HCT116 (cell line): ENCODE data around the gene ATP6V1G1. TPM values are rescaled to one million over a fixed set of nuclear protein-coding genes. Genes with fewer than 3 reads are reported as not detected.

Experiments used
- ATAC-seq: fragments of 200-7000 bp; cut with Tn5 transposase; 2 replicates; pipeline ENCODE4 v1.9.1; 2020; ENCODE audit warnings: mild to moderate bottlenecking, moderate library complexity
- BruUV-seq: library from RNA; stranded (reverse); fragments of 400-500 nt; replicated peaks from 2 replicates; lab custom pipeline; 2021; lab: Mats Ljungman, UMichigan
- CTCF ChIA-PET: fragments of 300-600 bp; sonication (Branson Sonifier 250); formaldehyde crosslinking; loops from one replicate; lab custom pipeline; 2021; ENCODE audit warnings: antibody characterized with exemption; lab: Charles Lee
- POLR2A ChIA-PET: fragments of 300-600, 350-600 bp; sonication (Branson Sonifier 250); formaldehyde crosslinking; loops from one replicate; lab custom pipeline; 2021; ENCODE audit warnings: antibody characterized with exemption; lab: Charles Lee
- RAD21 ChIA-PET, 2 experiments: fragments of 300-600 bp; sonication (Branson Sonifier 250); formaldehyde crosslinking; loops; one replicate each; lab custom pipeline; 2023; ENCODE audit warnings: low total read pairs in 2 of 2; ENCODE audit not compliant: uncharacterized antibody in 2 of 2, unreplicated experiment in 2 of 2, low non-redundant PET in 1 of 2; lab: Charles Lee
- DNase-seq: peaks from one replicate; pipeline ENCODE4 v3.0.0-alpha.2; 2010; ENCODE audit warnings: low read depth, low spot score
- H2AFZ ChIP-seq: fragments of 200-600 bp; shearing (Covaris generic), sonication (generic); 2 replicates; pipeline ENCODE4 v1.6.1; 2017; ENCODE audit warnings: low read depth, mixed run types, mixed read lengths, antibody characterized with exemption, low read length; ENCODE audit not compliant: poor library complexity, severe bottlenecking
- H3K27ac ChIP-seq: 2 replicates; pipeline ENCODE4 v1.5.1; 2012; ENCODE audit warnings: low read depth, low read length
- H3K27me3 ChIP-seq: fragments of 200-600 bp; sonication (generic); 2 replicates; pipeline ENCODE4 v1.6.1; 2016; ENCODE audit warnings: mixed run types, low read length, mixed read lengths; ENCODE audit not compliant: insufficient read depth
- H3K36me3 ChIP-seq, 2 experiments: fragments of 200-500 bp in 1 of 2; fragments of 200-600 bp in 1 of 2; sonication (Bioruptor generic) in 1 of 2; sonication (generic) in 1 of 2; 2 replicates each; pipeline versions ENCODE4 v1.5.1 to v1.6.1; 2014 to 2016; ENCODE audit warnings: low read length in 2 of 2, inconsistent platforms in 1 of 2, mixed read lengths in 1 of 2, mixed run types in 1 of 2; ENCODE audit not compliant: insufficient read depth in 2 of 2, control insufficient read depth in 1 of 2
- H3K4me1 ChIP-seq, 2 experiments: fragments of 200-600 bp in 1 of 2; sonication (generic) in 1 of 2; 2 replicates each; pipeline versions ENCODE4 v1.5.1 to v1.6.1; 2012 to 2017; ENCODE audit warnings: low read length in 2 of 2, inconsistent platforms in 1 of 2, mild to moderate bottlenecking in 1 of 2, mixed read lengths in 1 of 2, mixed run types in 1 of 2, moderate library complexity in 1 of 2; ENCODE audit not compliant: insufficient read depth in 2 of 2, control insufficient read depth in 1 of 2
- H3K4me2 ChIP-seq: fragments of 200-600 bp; sonication (generic); 2 replicates; pipeline ENCODE4 v1.6.1; 2017; ENCODE audit warnings: mixed run types, low read length, mixed read lengths
- H3K4me3 ChIP-seq, 2 experiments: fragments of 200-600 bp in 1 of 2; sonication (generic) in 1 of 2; replicated peaks in 1 of 2; 2 replicates each; pipeline ENCODE4 v1.5.1; 2011 to 2016; ENCODE audit warnings: low read length in 2 of 2, control low read depth in 1 of 2, low read depth in 1 of 2, mild to moderate bottlenecking in 1 of 2, mixed read lengths in 1 of 2, mixed run types in 1 of 2
- H3K79me2 ChIP-seq: fragments of 200-600 bp; sonication (generic); 2 replicates; pipeline ENCODE4 v1.6.1; 2017; ENCODE audit warnings: mild to moderate bottlenecking, mixed run types, low read length, moderate library complexity, mixed read lengths; ENCODE audit not compliant: insufficient read depth
- H3K9ac ChIP-seq: fragments of 200-600 bp; sonication (generic); 2 replicates; pipeline ENCODE4 v1.6.1; 2016; ENCODE audit warnings: low read length, mixed read lengths
- H3K9me2 ChIP-seq: fragments of 200-600 bp; sonication (generic), shearing (Covaris generic); 2 replicates; pipeline ENCODE4 v1.6.1; 2017; ENCODE audit warnings: mixed run types, mild to moderate bottlenecking, moderate library complexity; ENCODE audit not compliant: insufficient read depth
- H3K9me3 ChIP-seq, 2 experiments: fragments of 200-500 bp in 1 of 2; fragments of 200-600 bp in 1 of 2; sonication (Bioruptor generic) in 1 of 2; sonication (generic) in 1 of 2; 2 replicates each; pipeline ENCODE4 v1.6.1; 2014 to 2017; ENCODE audit warnings: low read length in 2 of 2, mixed read lengths in 2 of 2, inconsistent platforms in 1 of 2, low read depth in 1 of 2, mild to moderate bottlenecking in 1 of 2, mixed run types in 1 of 2, moderate library complexity in 1 of 2; ENCODE audit not compliant: control insufficient read depth in 1 of 2, insufficient read depth in 1 of 2
- H4K20me1 ChIP-seq: fragments of 200-600 bp; sonication (generic), shearing (Covaris generic); 2 replicates; pipeline ENCODE4 v1.6.1; 2017; ENCODE audit warnings: mixed run types, mild to moderate bottlenecking, moderate library complexity; ENCODE audit not compliant: insufficient read depth
- CBX3 ChIP-seq: IDR thresholded peaks from 2 replicates; pipeline ENCODE4 v1.6.1; 2012; ENCODE audit warnings: low read depth
- CEBPB ChIP-seq: IDR thresholded peaks from 2 replicates; pipeline ENCODE4 v1.6.1; 2012; ENCODE audit warnings: low read depth
- CTCF ChIP-seq, 3 experiments: fragments of 200-600 bp in 1 of 3; sonication (generic) in 1 of 3; IDR thresholded peaks in 2 of 3; conservative IDR thresholded peaks in 1 of 3; 2 replicates each; pipeline ENCODE4 v1.5.1; 2012 to 2017; ENCODE audit warnings: low read depth in 2 of 3, low read length in 2 of 3, antibody characterized with exemption in 1 of 3, borderline replicate concordance in 1 of 3, control low read depth in 1 of 3, mild to moderate bottlenecking in 1 of 3, mixed read lengths in 1 of 3, mixed run types in 1 of 3, moderate library complexity in 1 of 3; ENCODE audit not compliant: insufficient read depth in 1 of 3
- EGR1 ChIP-seq: IDR thresholded peaks from 2 replicates; pipeline ENCODE4 v1.6.1; 2012; ENCODE audit warnings: low read depth
- EZH2 ChIP-seq: fragments of 200-600 bp; sonication (generic); IDR thresholded peaks from 2 replicates; pipeline ENCODE4 v1.6.1; 2017; ENCODE audit warnings: antibody characterized with exemption, mixed run types
- JUND ChIP-seq: IDR thresholded peaks from 2 replicates; pipeline ENCODE4 v1.6.1; 2012
- RAD21 ChIP-seq: IDR thresholded peaks from 2 replicates; pipeline ENCODE4 v1.6.1; 2012; ENCODE audit warnings: low read depth, mild to moderate bottlenecking
- SIN3A ChIP-seq: IDR thresholded peaks from 2 replicates; pipeline ENCODE4 v1.6.1; 2012; ENCODE audit warnings: low read depth
- SP1 ChIP-seq: IDR thresholded peaks from 2 replicates; pipeline ENCODE4 v1.6.1; 2012; ENCODE audit warnings: low read depth
- SRF ChIP-seq: IDR thresholded peaks from 2 replicates; pipeline ENCODE4 v1.6.1; 2012; ENCODE audit warnings: low read depth
- TCF7L2 ChIP-seq: IDR thresholded peaks from 2 replicates; pipeline ENCODE4 v1.7.0; 2011; ENCODE audit warnings: borderline replicate concordance, inconsistent platforms; ENCODE audit not compliant: insufficient read depth, insufficient read length; ENCODE audit errors: extremely low read depth
- YY1 ChIP-seq: IDR thresholded peaks from 2 replicates; pipeline ENCODE4 v1.6.1; 2011; ENCODE audit warnings: low read length, low read depth, moderate library complexity, mild to moderate bottlenecking; ENCODE audit not compliant: insufficient replicate concordance; ENCODE audit errors: extremely low read depth
- ZFX ChIP-seq: fragments of 450-650 bp; IDR thresholded peaks from 2 replicates; pipeline ENCODE4 v1.6.1; 2017
- intact Hi-C: fragments of 100-400 bp; cut with micrococcal nuclease; formaldehyde crosslinking; loops from 2 replicates; pipeline ENCODE4 v1.10.0; 2022
- total RNA-seq: library from RNA; stranded (reverse); gene quantifications from one replicate; pipeline ENCODE4 v1.2.1, GENCODE V29; 2021; ENCODE audit not compliant: unreplicated experiment

Gene ATP6V1G1
- total RNA-seq, 1 experiment from 2014 or later: 72.3 TPM

DNA sequence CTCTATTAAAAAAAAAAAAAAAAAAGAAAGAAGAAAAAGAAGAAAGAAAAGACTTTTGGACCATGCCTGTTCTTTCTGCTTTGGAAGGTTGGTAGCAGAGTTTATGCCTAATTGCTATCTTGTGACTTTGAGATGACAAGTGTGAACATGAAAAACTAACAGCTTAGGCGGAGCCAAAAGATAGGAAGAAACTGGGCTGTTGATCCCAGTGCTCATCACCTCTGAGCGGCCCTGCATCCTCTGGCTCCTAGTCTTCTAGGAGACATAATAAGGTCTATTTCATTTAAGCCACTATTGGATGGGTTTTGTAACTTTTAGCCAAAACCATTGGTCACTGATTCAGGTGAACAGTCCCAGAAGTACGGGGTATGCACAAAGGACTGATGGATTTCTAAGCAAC lies 34.4 kb upstream of the ATP6V1G1 start:
- Histone ChIP-seq H3K36me3 (no peaks in the 10 kb centered on the region), H3K4me1 (peaks cover 16 to 17% of the 10 kb centered on the region in 2 experiments), H3K4me3 (no peak overlapping the region), H3K27me3 (no peaks in the 10 kb centered on the region), H2AFZ (no peak overlapping the region), H3K27ac (no peak overlapping the region), H3K9me3 (no peaks in the 10 kb centered on the region), H3K9me2 (no peaks in the 10 kb centered on the region; the same call in 1 of the 2 replicates), H4K20me1 (no peaks in the 10 kb centered on the region), H3K4me2 (no peak overlapping the region; the same call in 1 of the 2 replicates), H3K79me2 (no peaks in the 10 kb centered on the region), H3K9ac (no peak overlapping the region)
- ChIA-PET POLR2A (no interaction called here), CTCF (no interaction called here), RAD21 (no interaction called here)
- DNase-seq (no peak), ATAC-seq (no peak)
- intact Hi-C loops: no loop called here
- TF ChIP-seq CBX3 (no peak), SRF (no peak), YY1 (no peak), SIN3A (no peak), EGR1 (no peak), SP1 (no peak)
- BruUV-seq: no TSS peak

DNA sequence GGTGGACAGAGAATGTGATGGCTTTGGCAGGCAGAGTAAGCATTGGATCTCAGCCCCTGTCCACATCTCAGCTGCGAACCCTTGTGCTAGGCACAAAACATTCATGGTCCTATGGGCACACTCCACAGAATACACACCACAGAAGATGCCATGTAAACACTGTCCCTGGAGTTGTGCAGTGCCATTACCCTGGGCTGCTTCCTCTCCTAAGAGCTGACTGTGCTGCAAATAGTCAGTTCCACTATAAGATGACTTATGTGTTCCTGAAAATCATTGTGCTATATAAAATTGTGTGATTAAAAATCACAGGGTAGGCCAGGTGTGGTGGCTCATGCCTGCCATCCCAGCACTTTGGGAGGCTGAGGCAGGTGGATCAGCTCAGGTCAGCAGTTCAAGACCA lies 31.9 kb upstream of the ATP6V1G1 start:
- BruUV-seq: no TSS peak
- CTCF ChIA-PET: no interaction called here
- Histone ChIP-seq H3K9ac (no peak overlapping the region), H3K4me3 (no peak overlapping the region), H2AFZ (no peak overlapping the region), H3K36me3 (no peaks in the 10 kb centered on the region), H3K27ac (no peak overlapping the region), H4K20me1 (no peaks in the 10 kb centered on the region), H3K79me2 (no peaks in the 10 kb centered on the region), H3K9me3 (no peaks in the 10 kb centered on the region), H3K9me2 (no peaks in the 10 kb centered on the region; the same call in 1 of the 2 replicates), H3K27me3 (no peaks in the 10 kb centered on the region), H3K4me1 (peaks cover 16 to 17% of the 10 kb centered on the region in 2 experiments), H3K4me2 (no peak overlapping the region)
- ATAC-seq: no peak
- intact Hi-C loops: no loop called here
- no peak for DNase-seq
- POLR2A ChIA-PET: no interaction called here
- TF ChIP-seq TCF7L2 (no peak), SRF (no peak), EZH2 (no peak), ZFX (no peak), CTCF (IDR thresholded peaks at IDR 0.05 in 2 of 3, conservative IDR thresholded peaks at IDR 0.05 in 1 of 3; ENCODE audit: borderline replicate concordance in 1 of 3, insufficient read depth in 1 of 3, low read depth in 2 of 3, low read length in 2 of 3) (no peak), JUND (no peak), RAD21 (no peak), CEBPB (no peak), SIN3A (no peak)
- RAD21 ChIA-PET: no interaction called here
